Glomerular endothelial cell (primary cell): ENCODE measurements around the gene CNNM2. TPM values are rescaled to one million over a fixed set of nuclear protein-coding genes. Genes with fewer than 3 reads are reported as not detected.
"Not testable (repeated sequence)": the region's sequence is repeated elsewhere in the genome, so short reads cannot be mapped to it uniquely, and the experiment has no call there.

Experiments
- DNase-seq: peaks from one replicate; pipeline ENCODE4 v3.0.0-alpha.2; 2011; ENCODE audit warnings: low read depth, low spot score; ENCODE audit errors: extremely low read depth
- total RNA-seq: library from RNA; depleted of rRNA; stranded (reverse); fragments of >200 nt; gene quantifications from 2 replicates; pipeline ENCODE4 v1.2.3, GENCODE V29; 2015

Gene CNNM2
- total RNA-seq, 1 donor from 2014 or later = 4.3 TPM

DNA sequence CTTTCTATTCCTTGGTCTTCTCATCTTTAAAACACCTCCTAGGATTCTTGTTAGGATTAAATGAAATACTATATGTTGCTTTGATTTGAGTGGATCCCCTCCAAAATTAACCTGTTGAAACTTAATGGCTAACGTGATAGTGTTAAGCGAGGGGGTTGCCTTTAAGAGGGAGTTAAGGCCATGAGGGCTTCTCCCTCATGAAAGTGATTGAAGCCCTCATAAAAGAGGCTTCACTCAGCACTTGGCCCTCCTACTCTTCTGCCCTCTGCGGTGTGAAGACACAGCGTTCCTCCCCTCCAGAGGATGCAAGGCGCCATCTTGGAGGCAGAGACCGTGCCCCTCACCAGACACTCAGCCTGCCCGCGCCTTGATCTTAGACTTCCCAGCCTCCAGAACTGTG lies 46.6 kb downstream of the CNNM2 start:
- no peak for DNase-seq

DNA sequence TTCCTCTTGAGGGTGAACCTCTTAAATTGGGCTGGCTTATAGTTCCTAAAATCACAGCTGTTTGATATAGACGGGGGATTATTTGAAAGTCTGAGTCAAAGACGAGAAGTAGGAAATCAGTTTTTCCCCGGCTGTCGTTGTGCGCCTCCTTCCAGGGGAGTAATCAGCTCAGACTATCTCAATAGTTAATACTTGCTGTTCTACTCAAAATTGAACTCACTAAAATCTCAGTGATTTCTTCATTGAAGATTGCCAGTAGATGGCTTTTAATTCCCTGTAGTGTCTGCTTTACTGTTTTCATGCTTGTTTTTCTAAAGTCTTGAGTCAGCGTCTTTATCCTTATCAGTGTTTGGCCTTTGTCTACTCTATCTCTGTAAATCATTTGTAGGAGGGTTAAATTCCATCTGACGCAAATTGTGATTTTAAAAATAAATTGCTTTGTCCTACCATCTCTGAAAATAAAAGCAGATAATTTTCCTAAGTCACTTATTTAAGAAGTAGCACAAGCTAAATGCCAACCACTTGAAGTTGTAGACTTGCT lies 47.3 kb downstream of the CNNM2 start:
- DNase-seq = no peak

DNA sequence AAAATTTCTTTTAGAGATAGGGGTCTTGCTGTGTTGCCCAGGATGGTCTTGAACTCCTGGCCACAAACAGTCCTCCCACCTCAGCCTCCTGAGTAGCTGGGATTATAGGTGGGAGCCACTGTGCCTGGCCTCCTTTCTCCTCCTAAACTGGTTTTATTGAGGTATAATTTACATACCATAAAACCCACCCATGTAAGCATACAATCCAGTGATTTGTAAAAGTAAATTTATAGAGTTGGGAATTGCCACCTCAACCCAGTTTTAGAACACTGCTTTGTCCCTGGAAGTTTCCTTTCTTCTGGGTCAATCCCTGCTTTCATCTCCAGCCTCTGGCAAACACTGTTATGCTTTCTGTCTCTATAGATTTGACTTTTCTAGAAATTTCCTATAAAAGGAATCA lies 49.0 kb downstream of the CNNM2 start:
- DNase-seq = no peak

DNA sequence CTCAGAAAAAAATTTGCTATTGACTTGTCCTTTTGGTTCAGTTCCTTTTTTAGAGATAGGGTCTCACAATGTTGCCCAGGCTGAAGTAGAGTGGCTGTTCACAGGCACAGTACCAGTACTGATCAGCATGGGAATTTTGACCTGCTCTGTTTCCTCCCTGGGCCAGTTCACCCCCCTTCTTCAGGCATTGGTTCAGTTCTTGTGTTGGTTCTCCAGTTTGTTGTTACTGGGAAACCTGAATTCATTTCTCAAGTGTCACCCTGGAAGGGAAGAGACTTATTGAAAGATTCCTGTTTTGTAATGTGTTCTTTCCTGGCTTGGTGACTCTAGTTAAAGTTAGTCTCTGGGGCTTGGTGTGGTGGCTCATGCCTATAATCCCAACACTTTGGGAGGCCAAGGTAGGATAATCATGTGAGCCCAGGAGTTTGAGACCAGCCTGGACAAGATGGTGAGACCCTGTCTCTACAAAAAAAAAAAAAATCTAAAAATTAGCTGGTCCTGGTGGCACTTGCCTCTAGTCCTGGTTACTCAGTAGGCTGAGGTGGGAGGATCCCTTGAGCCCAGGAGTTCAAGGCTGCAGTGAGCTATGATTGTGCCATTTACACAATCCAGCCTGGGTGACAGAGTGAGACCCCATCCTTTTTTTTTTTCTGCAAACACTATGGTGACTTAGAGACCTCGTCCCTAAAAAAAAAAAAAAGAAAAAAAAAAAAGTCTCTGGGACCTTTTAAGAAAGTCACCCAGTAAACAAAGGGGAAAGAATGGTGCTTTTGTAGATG lies 52.7 kb downstream of the CNNM2 start:
- no peak for DNase-seq

DNA sequence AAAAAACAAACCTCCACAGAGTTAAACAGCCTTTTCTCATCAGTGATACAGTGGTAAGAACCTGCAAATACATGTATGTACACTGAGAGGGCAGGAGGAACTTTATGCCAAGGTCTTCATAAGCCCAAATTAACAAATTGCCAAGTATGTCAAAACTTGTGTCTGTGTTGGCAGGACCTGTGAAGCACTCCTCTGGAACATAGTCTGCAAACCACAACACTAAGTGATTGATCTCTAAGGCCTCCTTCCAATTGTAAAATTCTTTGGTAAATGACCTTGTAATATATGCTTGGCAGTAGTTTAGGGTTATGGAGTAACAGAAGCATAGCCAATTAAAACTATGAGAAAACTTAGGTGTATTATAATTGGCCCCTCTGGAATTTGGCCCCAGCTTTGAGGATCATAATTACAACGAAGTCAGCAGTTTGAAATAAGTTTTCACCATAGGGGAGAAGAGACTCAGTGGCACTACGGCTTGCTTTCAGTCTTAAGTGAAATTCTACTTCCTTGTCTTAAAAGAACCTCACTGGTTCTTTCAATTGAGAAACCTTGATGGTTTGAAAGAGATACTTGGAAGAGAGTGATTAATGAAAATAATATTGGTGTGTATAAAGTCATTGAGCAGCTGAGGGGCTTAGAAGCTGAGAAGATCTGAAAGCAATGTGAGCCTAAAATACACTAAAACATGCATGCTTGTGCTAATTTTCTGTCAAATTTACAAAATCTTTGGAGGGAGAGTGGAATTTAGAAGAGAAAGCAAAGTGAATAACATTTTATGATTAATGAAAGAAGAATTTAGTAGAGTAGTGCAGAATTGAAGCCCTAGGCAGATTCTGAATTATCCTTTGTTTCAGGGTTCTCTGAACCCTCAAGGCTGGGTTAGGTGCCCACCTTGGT lies 57.6 kb downstream of the CNNM2 start:
- no peak for DNase-seq

DNA sequence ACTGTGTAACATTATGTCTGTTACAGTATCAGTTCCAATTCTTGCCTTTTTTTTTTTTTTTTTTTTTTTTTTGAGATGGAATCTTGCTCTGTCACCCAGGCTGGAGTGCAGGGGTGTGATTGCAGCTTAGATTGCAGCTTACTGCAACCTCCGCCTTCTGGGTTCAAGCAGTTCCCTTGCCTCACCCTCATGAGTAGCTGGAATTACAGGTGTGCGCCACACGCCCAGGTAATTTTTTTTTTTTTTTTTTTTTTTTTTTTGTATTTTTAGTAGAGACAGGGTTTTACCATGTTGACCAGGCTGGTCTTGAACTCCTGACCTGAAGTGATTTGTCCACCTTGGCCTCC lies 58.3 kb downstream of the CNNM2 start:
- not testable (repeated sequence) for DNase-seq

DNA sequence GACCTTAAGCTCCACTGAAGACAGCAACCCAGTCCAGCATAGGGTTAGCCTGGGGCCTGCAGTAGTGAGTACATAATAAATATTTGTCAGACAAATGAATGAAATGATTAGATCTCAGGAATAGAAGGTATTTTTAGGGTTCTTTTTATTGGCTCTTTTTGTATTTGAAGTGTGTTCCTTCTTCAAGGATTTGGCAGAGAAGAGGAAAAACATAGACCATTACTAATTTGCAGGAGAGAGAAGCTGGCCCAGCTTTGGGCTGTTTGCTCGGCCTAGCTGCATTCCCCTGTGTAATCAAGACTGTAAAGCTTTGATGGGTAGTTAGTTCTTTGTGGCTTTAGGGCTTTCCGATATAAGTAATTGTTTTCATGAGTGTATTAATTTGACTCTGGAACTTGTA lies 64.2 kb downstream of the CNNM2 start:
- DNase-seq = no peak

DNA sequence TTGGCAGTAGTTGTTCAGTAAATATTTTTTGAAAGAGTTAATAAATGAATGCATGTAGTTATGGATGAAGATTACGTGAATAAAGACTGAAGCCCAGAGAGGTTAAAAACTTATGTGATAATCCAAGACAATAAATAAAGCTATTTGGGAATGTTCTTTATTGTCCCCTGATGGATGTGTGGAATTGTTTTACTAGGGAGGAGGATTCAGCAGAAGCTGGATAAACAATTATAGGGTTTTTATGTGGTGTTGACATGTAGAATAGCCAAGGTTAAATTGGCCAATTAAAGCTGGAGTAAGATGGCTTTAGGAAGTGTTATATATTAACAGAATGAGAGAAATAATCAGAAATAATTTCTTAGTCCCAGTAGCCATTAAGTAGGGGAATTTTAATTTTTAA lies 66.0 kb downstream of the CNNM2 start:
- no peak for DNase-seq

DNA sequence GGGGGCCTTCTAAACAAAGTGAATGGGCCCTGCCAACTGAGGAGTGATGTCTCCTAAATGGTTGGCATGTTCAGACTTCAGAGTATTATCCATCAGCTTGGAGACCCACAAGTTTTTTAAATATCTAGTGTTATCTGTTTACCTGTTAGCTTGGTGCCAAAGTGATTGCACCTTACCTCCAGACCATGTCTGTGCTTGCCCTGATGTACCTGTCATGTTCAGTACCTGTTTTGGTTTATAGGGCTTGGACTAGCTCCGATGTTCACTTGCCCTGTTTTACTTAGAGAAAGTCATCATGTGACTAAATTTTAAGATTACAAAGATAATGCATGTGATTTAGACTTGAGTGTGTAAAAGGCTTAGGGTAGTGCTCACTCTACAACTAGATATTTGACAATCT lies 67.7 kb downstream of the CNNM2 start:
- DNase-seq = no peak

DNA sequence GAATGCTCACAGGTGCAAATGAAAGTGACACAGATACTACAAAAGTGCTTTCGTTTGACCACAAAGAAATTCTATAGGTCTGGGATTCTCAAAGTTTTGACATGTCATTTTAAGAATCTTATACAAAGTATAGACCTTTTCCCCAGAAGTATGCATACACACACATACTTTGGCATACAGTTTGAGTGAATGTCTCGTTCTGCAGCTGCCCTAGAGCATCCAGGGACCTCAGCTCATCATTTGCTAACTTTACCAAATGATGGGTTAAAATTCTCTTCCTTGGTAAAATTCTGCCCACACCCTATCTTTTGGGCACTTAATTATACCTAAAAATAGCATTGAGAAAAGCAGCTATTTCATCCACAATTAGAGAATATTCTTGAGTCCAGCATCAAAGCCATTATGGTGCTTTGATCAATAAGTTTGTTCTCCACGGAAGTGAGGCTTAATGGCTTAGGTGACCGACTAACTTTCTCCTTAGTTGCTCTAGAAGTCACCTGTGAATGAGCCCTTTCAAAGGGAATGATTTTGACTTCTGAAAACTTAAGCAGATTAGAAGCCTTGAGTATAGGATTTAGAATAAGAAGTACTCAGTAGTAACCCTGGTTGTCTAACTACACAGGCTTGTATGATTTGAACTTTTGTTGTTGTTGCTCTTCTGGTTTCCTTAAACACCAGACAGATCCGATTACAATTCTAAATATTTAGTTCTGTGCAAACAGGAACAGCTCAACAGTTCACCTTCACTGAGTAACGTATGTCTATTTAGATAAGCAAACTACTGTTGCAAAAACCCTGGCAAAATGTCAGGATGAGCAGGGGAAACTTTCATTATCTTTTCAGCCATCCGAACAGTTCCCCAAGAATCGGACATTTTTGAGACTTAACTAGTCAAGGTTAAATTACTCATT lies 70.6 kb downstream of the CNNM2 start:
- DNase-seq = no peak

DNA sequence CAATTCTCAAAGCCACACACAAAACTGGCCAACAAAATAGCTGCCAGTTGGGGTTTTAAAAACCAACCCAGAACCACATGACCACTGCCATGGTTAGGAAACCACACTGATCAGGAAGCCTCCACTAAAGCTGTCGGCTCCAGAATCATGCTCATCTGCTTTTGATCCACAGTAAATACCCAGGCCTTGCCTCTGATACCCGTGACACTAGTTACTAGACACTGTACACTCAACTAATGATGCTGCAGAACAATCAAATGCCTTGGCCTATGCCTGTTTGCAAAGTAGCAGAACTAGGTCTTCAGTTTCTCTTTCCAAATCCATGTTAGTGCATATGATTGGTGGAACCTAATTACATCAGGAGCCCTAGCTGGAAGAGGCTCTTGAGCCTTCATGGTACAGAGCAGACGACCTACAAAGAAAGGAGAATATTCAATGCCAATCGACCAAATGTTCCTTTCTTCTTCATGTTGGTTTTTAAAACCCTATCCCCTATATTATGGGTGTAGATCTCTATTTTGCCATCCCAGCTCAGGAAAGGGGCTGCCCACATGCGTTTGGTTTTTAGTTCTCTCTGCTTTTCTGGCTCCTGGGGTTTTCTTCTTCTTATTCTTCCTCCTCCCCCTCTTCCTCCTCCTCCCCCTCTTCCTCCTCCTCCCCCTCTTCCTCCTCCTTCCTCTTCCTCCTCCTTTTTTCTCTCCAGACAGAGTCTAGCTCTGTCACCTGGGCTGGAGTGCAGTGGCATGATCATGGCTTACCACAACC lies 76.6 kb downstream of the CNNM2 start:
- DNase-seq = no peak

DNA sequence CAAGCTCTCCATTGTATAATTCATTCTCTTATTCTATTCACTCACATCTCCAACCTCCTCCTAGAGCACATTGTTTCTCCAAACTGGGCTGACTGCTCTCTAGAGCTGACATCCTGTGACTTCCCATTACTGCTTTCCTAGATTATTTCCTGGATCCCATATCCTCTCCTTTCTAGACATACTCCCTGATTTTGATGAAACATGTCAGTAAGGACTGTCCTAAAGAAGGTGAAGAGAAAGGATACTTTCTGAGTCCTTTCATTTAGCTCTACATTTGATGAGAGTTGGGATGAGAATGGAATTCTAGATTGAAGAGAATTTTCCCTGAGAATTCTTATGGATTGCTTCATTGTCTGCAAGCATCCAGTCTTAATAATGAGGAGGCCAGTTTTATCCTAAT lies 78.8 kb downstream of the CNNM2 start:
- no peak for DNase-seq

DNA sequence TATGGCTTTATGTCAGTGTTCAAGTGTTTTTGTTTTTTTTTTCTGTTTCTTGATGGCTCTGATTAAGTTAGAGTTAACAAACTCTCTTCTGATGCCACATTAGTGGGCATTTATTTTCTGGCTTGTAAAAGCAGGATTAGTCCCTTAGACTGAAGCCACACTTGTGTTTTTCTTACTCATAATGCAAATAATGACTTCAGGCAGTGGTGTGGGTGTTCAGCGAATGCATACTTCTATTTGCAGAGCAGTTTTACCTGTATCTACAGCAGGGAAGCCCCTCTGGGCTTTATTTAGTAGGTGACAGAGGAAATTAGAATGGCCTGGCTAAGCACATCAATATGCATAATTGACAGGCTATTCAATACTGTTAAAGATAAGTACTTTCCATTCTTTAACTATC lies 79.9 kb downstream of the CNNM2 start:
- DNase-seq = no peak

DNA sequence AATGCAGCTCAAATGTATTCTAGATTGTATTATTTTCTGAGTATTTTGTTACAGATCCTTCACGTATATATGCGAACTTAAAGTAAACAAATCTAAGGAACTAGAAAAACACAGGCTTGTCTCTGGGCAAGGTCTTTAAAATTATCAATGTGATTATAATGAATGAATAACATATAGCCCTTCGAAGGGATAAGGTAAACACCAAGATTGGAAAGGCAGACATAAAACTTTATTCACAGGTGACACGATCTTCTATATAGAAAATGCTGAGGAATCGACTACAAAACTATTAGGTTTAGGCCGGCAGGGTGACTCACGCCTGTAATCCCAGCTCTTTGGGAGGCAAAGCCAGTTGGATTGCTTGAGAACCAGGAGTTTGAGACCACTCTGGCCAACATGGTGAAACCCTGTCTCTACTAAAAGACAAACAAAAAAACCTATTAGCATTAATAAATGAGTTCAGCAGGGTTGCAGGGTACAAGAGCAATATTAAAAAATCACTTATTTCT lies 80.4 kb downstream of the CNNM2 start:
- DNase-seq = no peak

DNA sequence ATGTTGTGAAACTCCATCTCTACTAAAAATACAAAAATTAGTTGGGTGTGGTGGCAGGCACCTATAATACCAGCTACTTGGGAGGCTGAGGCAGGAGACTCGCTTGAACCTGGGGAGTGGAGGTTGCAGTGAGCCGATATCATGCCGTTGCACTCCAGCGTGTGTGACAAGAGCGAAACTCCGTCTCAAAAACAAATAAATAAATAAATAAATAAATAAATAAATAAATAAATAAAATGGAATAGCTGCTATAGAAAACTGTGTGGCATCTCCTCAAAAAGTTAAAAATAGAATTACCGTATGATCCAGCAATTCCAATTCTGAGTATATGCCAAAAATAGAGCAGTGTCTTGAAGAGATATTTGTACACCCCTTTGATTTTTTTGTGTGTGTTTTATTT lies 82.0 kb downstream of the CNNM2 start:
- DNase-seq = not testable (repeated sequence)

DNA sequence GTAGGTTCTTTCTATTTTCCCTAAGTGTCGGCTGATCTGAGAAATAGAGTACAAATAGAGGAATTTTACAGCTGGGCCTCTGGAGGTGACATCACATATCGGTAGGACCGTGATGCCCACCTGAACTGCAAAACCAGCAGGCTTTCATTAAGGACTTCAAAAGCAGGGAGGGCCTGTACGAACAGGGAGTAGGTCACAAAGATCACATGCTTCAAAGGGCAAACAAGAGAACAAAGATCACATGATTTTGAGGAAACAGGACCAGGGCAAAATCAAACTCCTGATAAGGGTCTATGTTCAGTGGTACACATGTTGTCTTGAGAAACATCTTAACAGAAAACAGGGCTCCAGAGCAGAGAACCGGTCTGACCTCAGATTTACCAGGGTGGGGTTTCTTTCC lies 88.9 kb downstream of the CNNM2 start:
- DNase-seq = no peak

DNA sequence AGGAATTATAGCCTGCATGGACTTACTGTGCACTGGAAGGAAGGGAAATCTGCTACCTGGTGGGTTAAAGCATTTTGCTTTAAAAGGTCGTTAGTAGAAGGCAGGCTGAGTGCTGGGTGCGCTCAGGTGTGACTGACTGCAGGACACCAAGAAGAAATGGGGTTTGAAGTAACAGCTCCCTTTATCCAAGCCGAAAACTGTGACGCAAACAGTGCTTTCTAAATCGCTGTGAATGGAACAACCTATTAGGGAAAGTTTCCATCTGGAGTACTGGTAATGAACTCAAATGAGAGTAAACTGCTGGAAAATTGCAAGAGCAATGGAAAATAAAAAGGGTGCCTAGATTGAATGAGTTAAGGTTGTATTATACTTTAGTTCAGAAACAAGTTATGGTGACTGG lies 95.3 kb downstream of the CNNM2 start:
- DNase-seq = no peak

DNA sequence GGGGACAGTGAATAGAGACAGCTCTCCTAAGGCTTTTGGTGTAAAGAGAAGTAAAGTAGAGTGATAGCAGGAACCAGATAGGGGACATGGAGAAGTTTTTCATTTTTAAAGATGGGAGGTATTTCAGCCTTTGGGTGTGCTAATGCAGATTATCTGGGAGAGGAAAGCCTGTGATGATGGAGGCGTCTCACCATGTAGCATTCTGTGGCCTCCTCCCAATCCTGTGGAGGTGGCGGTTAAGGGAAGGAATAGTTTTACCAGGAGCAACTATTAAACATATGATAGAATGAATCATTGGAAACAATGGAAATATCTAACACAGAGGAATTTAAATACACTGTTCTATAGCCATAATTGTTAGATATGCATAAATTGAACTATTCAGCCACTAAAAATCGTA lies 101.3 kb downstream of the CNNM2 start:
- no peak for DNase-seq

DNA sequence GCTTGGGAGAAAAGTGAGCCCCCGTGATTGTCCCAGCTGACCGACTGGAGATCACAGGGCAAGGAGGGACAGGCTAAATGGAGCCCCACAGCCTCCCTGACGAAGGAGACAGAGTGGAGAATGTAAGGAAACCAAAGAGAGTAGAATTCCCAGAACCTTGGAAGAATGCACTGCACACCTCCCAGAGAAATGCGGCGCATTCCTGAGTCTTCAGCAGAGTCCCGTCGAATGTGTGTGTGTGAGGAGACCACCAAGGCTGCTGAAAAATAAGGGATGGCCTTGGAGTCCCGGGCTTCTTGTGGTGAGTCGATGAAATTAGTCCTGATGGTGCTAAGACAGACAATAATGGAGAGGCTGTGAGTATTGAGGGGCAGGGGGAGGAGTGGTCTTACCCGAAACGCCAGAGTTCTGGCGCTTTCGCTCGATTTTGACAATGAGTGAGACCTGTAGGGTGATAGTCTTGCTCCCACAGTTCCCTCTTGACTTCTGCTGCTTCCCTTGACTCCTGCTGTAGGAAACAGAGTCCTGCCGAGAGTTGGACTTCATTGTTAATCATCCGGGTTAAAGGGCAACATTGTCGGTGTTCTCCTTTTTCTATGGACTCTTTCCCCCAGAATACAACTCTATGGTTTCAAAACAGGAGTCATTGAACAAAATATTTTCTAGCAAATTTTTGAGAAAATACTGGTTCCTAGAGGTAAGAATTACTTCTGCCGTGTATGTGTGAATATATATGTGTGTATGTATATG lies 103.2 kb downstream of the CNNM2 start:
- DNase-seq = no peak
